HL-60 (cell line): Measurements from ENCODE around the gene MLLT10.

ENCODE experiments used
- DNase-seq, 2 experiments: peaks; one replicate each; pipeline ENCODE4 v3.0.0-alpha.2; 2010 to 2020; ENCODE audit warnings: low read depth in 1 of 2, low spot score in 1 of 2
- H3K27ac ChIP-seq: fragments of 250-450 bp; sonication (Bioruptor Pico); replicated peaks from 2 replicates; pipeline ENCODE4 v1.5.1; 2020; ENCODE audit warnings: mild to moderate bottlenecking, moderate library complexity
- H3K27me3 ChIP-seq: fragments of 250-450 bp; sonication (Bioruptor Pico); 2 replicates; pipeline ENCODE4 v1.5.1; 2021; ENCODE audit warnings: mild to moderate bottlenecking, moderate library complexity; ENCODE audit not compliant: insufficient read depth, poor library complexity, severe bottlenecking
- H3K4me3 ChIP-seq: replicated peaks from 2 replicates; pipeline ENCODE4 v1.5.1; 2011; ENCODE audit warnings: mild to moderate bottlenecking, control low read depth, low read length; ENCODE audit not compliant: insufficient read depth
- GABPA ChIP-seq: IDR thresholded peaks from 2 replicates; pipeline ENCODE4 v1.6.1; 2012; ENCODE audit warnings: low read depth
- POLR2AphosphoS5 ChIP-seq: IDR thresholded peaks from 2 replicates; pipeline ENCODE4 v1.6.1; 2012; ENCODE audit warnings: low read depth
- SPI1 ChIP-seq: IDR thresholded peaks from 2 replicates; pipeline ENCODE4 v1.6.1; 2012; ENCODE audit warnings: low read depth, mild to moderate bottlenecking, borderline replicate concordance
- long read RNA-seq: library from polyadenylated mRNA; unstranded; transcript quantifications from one replicate; pipeline ENCODE4 v2.0.0, GENCODE V29; 2020
- TF ChIP-seq, protein P1 (sequence below): IDR thresholded peaks from 2 replicates; pipeline ENCODE4 v1.6.1; 2012; ENCODE audit warnings: low read depth; ENCODE audit not compliant: insufficient replicate concordance
- TF ChIP-seq, protein P2 (sequence below): IDR thresholded peaks from one replicate; pipeline ENCODE4 v1.5.1; 2011; ENCODE audit warnings: low read length, control low read depth, inconsistent platforms; ENCODE audit not compliant: insufficient read depth

Gene MLLT10
- long read RNA-seq, partial matches to known transcripts, result 17 of 38 reads
- long read RNA-seq, other reads (novel, unspliced or antisense), result 19 of 38 reads

DNA sequence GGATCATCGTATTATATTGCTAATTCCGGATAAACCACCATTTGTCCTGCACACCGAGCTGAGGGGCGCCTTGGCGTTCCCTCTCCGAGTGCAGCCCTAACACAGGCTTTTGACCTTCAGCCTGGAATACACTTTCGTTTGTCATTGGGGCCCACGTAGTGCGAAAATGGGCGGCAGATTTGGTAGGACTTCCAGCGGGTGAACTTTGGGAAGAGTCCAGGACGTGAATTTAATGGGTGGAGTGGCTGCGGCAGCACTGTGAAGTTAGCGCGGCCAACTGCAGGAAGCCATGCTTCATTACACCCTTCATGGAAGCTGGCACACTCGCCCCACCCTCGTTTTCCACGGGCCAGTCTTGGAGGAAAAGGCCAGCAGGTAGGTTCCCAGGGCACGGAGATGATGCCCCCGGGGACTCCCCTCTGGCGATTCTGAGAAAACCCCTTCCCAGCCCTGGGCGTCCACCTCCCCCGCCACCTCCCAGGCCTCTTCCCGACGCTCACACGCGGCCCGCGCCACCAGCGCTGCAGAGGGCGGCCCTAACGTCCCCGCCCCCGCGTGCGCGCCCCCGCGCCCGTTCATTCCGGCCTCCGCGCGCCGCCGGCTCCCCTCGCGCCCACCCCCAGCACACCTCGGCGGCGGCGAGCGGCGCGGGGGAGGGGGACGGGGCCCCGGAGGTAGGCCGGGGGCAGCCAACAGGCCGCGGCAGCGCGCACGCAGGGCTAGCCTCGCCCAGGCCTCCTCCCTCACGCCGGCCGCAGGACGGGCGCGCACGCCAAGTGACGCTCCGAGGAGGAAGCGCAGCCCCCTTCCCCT is at the start of gene MLLT10:
TSS of gene MLLT10 (plus strand) at position 766 of the 813 bp plus-strand sequence. CDS start 413 bp downstream, outside the sequence.
- peak within 1 kb of the TSS; percentile 54 for H3K4me3 ChIP-seq
- DNase-seq, result peak; percentile 71 to 86
- H3K27me3 ChIP-seq, result no peaks in the 10 kb centered on the region
- TF ChIP-seq, protein P1, sequence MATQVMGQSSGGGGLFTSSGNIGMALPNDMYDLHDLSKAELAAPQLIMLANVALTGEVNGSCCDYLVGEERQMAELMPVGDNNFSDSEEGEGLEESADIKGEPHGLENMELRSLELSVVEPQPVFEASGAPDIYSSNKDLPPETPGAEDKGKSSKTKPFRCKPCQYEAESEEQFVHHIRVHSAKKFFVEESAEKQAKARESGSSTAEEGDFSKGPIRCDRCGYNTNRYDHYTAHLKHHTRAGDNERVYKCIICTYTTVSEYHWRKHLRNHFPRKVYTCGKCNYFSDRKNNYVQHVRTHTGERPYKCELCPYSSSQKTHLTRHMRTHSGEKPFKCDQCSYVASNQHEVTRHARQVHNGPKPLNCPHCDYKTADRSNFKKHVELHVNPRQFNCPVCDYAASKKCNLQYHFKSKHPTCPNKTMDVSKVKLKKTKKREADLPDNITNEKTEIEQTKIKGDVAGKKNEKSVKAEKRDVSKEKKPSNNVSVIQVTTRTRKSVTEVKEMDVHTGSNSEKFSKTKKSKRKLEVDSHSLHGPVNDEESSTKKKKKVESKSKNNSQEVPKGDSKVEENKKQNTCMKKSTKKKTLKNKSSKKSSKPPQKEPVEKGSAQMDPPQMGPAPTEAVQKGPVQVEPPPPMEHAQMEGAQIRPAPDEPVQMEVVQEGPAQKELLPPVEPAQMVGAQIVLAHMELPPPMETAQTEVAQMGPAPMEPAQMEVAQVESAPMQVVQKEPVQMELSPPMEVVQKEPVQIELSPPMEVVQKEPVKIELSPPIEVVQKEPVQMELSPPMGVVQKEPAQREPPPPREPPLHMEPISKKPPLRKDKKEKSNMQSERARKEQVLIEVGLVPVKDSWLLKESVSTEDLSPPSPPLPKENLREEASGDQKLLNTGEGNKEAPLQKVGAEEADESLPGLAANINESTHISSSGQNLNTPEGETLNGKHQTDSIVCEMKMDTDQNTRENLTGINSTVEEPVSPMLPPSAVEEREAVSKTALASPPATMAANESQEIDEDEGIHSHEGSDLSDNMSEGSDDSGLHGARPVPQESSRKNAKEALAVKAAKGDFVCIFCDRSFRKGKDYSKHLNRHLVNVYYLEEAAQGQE, result peak; percentile 45
- TF ChIP-seq, protein P2, sequence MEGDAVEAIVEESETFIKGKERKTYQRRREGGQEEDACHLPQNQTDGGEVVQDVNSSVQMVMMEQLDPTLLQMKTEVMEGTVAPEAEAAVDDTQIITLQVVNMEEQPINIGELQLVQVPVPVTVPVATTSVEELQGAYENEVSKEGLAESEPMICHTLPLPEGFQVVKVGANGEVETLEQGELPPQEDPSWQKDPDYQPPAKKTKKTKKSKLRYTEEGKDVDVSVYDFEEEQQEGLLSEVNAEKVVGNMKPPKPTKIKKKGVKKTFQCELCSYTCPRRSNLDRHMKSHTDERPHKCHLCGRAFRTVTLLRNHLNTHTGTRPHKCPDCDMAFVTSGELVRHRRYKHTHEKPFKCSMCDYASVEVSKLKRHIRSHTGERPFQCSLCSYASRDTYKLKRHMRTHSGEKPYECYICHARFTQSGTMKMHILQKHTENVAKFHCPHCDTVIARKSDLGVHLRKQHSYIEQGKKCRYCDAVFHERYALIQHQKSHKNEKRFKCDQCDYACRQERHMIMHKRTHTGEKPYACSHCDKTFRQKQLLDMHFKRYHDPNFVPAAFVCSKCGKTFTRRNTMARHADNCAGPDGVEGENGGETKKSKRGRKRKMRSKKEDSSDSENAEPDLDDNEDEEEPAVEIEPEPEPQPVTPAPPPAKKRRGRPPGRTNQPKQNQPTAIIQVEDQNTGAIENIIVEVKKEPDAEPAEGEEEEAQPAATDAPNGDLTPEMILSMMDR, result no peak
- peak within 1 kb of the TSS; percentile 94 for H3K27ac ChIP-seq

DNA sequence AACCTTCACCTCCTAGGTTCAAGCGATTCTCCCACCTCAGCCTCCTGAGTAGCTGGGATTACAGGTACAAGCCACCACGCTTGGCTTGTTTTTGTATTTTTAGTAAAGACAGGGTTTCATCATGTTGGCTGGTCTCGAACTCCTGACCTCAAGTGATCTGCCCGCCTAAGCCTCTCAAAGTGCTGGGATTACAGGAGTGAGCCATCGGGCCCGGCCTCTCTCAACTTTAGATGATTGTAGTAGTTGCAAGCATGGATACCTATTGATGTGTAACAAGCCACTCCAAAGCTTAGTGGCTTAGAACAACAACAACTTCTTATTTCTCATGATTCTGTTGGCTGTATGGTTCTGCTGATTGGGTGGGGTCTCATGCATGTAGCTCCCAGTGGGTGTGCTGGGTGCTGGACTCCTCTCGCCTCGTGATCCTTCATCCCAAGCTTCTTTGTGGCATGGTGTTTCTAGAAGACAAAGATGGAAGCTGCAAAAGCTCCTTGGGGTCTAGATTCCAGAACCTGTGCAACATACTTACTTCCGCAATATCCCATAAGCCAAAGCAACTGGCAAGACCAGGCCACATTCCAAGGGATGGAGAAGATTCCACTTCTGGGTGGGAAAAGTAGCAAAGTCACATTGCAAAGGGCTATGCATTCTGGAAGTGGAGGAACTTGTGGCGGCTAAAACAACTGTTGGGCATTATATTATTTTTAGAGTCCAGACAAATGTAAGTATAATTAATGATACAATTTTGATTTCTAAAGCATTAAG is 46.4 kb upstream of the MLLT10 start:
- no peak overlapping the region for H3K27ac ChIP-seq
- no peaks in the 10 kb centered on the region for H3K27me3 ChIP-seq
- no peak for TF ChIP-seq GABPA
- TF ChIP-seq, protein P1, result no peak
- no peak for TF ChIP-seq POLR2AphosphoS5
- TF ChIP-seq SPI1, result no peak
- TF ChIP-seq, protein P2, result no peak
- no peak overlapping the region for H3K4me3 ChIP-seq
- DNase-seq, result no peak

DNA sequence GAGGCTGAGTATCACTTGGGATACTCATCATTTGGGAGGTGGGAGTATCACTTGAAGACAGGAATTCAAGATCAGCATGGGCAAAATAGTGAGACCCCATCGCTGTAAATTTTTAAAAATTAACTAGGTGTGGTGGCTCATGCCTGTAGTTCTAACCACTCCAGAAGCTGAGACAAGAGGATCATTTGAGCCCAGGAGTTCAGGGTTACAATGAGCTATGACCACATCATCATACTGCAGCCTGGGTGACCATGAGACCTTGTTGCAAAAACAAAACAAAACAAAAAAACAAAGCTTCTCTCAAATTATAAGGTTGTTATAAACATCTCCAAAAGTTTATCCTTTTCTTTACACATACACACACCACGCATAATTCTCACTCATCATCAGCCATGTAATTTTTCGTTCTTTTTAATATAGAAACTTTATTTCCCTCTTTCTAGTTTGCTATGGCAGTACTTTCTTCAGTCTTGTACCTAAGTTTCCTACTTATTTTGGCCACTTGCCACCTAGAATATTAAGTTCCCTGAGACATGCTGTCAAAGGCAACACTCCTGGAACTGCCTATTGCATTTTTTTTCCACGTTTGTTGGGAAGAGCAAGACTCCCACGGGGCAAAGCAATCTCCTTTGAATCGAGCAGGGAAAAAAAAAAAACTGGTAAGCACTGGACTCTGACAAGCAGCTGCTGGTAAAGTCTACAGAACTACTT is 45.6 kb upstream of the MLLT10 start:
- H3K27ac ChIP-seq, result no peak overlapping the region

More for the DNA sequence above, 45.6 kb upstream of the MLLT10 start:
- H3K27me3 ChIP-seq, result no peaks in the 10 kb centered on the region
- no peak for DNase-seq
- TF ChIP-seq SPI1 (no peak), POLR2AphosphoS5 (no peak), GABPA (no peak)
- TF ChIP-seq, protein P2, result no peak
- TF ChIP-seq, protein P1, result no peak
- no peak overlapping the region for H3K4me3 ChIP-seq
